LNCaP clone FGC (cell line): ENCODE measurements around the gene RPL39L.

Source experiments
- DNase-seq: peaks from one replicate; pipeline ENCODE4 v3.0.0-alpha.2; 2011; ENCODE audit warnings: low read depth
- H3K4me3 ChIP-seq: 2 replicates; pipeline ENCODE4 v1.5.1; 2011; ENCODE audit warnings: mild to moderate bottlenecking, low read depth, low read length, control low read depth
- CTCF ChIP-seq: IDR thresholded peaks from 2 replicates; pipeline ENCODE4 v1.5.1; 2012; ENCODE audit warnings: mild to moderate bottlenecking; ENCODE audit not compliant: control insufficient read depth, insufficient read depth; ENCODE audit errors: extremely low read depth

Gene RPL39L

GRCh38 chr3:187101184-187102072 is 37.9 kb downstream of the RPL39L start:
- no peak overlapping the region for H3K4me3 ChIP-seq
- TF ChIP-seq CTCF, result no peak
- DNase-seq, result peak; percentile 15

- TF ChIP-seq CTCF, result no peak
- H3K4me3 ChIP-seq, result no peak overlapping the region
- DNase-seq, result no peak
These were observed 40.3 kb downstream of the RPL39L start for GRCh38 chr3:187098923-187099512.

- H3K4me3 ChIP-seq, result no peak overlapping the region
- no peak for DNase-seq
- no peak for TF ChIP-seq CTCF
These were observed 46.0 kb downstream of the RPL39L start for GRCh38 chr3:187093320-187093719.

- H3K4me3 ChIP-seq, result no peak overlapping the region
- no peak for TF ChIP-seq CTCF
- no peak for DNase-seq
These were observed 50.6 kb downstream of the RPL39L start for GRCh38 chr3:187088701-187089100.

- TF ChIP-seq CTCF, result no peak
- DNase-seq, result no peak
- no peak overlapping the region for H3K4me3 ChIP-seq
These were observed 52.5 kb downstream of the RPL39L start for GRCh38 chr3:187086831-187087230.

- DNase-seq, result no peak
- H3K4me3 ChIP-seq, result no peak overlapping the region
- TF ChIP-seq CTCF, result no peak
These were observed 53.4 kb downstream of the RPL39L start for GRCh38 chr3:187085933-187086332.

GRCh38 chr3:187085021-187085666 is 54.2 kb downstream of the RPL39L start:
- no peak overlapping the region for H3K4me3 ChIP-seq
- no peak for DNase-seq
- TF ChIP-seq CTCF, result no peak
